HepG2 (cell line): ENCODE results near the gene ARID3C. TPM values are rescaled to one million over a fixed set of nuclear protein-coding genes. Genes with fewer than 3 reads are reported as not detected.

Experiments
- AHR ChIP-seq: IDR thresholded peaks from 2 replicates; pipeline ENCODE4 v1.6.1; 2018; ENCODE audit warnings: missing genetic modification reagents, missing compliant biosample characterization
- ARNTL ChIP-seq: sonication (generic); formaldehyde crosslinking; IDR thresholded peaks from 2 replicates; pipeline ENCODE4 v1.4.0; 2020; ENCODE audit warnings: mild to moderate bottlenecking, missing genetic modification reagents
- CHCHD3 ChIP-seq: sonication (generic); formaldehyde crosslinking; IDR thresholded peaks from 2 replicates; pipeline ENCODE4 v1.8.0; 2022; ENCODE audit warnings: mild to moderate bottlenecking, missing genetic modification reagents, moderate library complexity
- ERF ChIP-seq: IDR thresholded peaks from 2 replicates; pipeline ENCODE4 v1.6.1; 2018; ENCODE audit warnings: missing biosample characterization, missing genetic modification reagents
- ESRRA ChIP-seq: sonication (generic); formaldehyde crosslinking; IDR thresholded peaks from 2 replicates; pipeline ENCODE4 v1.5.1; 2020; ENCODE audit warnings: mild to moderate bottlenecking, low read depth, missing genetic modification reagents
- GATAD1 ChIP-seq: IDR thresholded peaks from 2 replicates; pipeline ENCODE4 v1.6.1; 2016; ENCODE audit warnings: missing genetic modification reagents, missing compliant biosample characterization
- MAFF ChIP-seq: IDR thresholded peaks from 2 replicates; pipeline ENCODE4 v1.6.1; 2011; ENCODE audit warnings: low read depth, low read length, improper control_type of control experiment
- MATR3 ChIP-seq: sonication (generic); formaldehyde crosslinking; IDR thresholded peaks from 2 replicates; pipeline ENCODE4 v1.4.0; 2020; ENCODE audit warnings: missing genetic modification reagents
- MED13 ChIP-seq: sonication (generic); formaldehyde crosslinking; IDR thresholded peaks from 2 replicates; pipeline ENCODE4 v1.5.0; 2020; ENCODE audit warnings: missing genetic modification reagents
- MTA1 ChIP-seq: sonication (generic); formaldehyde crosslinking; IDR thresholded peaks from 2 replicates; pipeline ENCODE4 v1.4.0; 2020; ENCODE audit warnings: missing genetic modification reagents, mild to moderate bottlenecking, borderline replicate concordance
- PHF8 ChIP-seq: sonication (generic); formaldehyde crosslinking; IDR thresholded peaks from 2 replicates; pipeline ENCODE4 v1.5.0; 2020; ENCODE audit warnings: missing genetic modification reagents
- SP4 ChIP-seq: sonication (generic); formaldehyde crosslinking; IDR thresholded peaks from 2 replicates; pipeline ENCODE4 v1.8.1; 2023; ENCODE audit warnings: mild to moderate bottlenecking, missing genetic modification reagents
- SPEN ChIP-seq: sonication (generic); formaldehyde crosslinking; IDR thresholded peaks from 2 replicates; pipeline ENCODE4 v1.5.1; 2020; ENCODE audit warnings: low read depth, mild to moderate bottlenecking, missing genetic modification reagents
- TCF7L2 ChIP-seq: IDR thresholded peaks from 2 replicates; pipeline ENCODE4 v1.6.1; 2011; ENCODE audit warnings: mild to moderate bottlenecking, low read depth, low read length, moderate library complexity
- ZFY ChIP-seq: sonication (generic); formaldehyde crosslinking; IDR thresholded peaks from 2 replicates; pipeline ENCODE4 v1.4.0; 2020; ENCODE audit warnings: missing genetic modification reagents
- ZNF282 ChIP-seq: fragments of 450-650 bp; IDR thresholded peaks from 2 replicates; pipeline ENCODE4 v1.6.1; 2018; ENCODE audit not compliant: partially characterized antibody
- ZNF30 ChIP-seq: sonication (generic); formaldehyde crosslinking; IDR thresholded peaks from 2 replicates; pipeline ENCODE4 v1.5.0; 2020; ENCODE audit warnings: mild to moderate bottlenecking, missing genetic modification reagents
- ZNF569 ChIP-seq: sonication (generic); formaldehyde crosslinking; IDR thresholded peaks from 2 replicates; pipeline ENCODE4 v1.5.0; 2020; ENCODE audit warnings: mild to moderate bottlenecking, missing genetic modification reagents, moderate library complexity, borderline replicate concordance
- ZSCAN20 ChIP-seq: sonication (generic); formaldehyde crosslinking; IDR thresholded peaks from 2 replicates; pipeline ENCODE4 v1.4.0; 2020; ENCODE audit warnings: missing genetic modification reagents, mild to moderate bottlenecking, borderline replicate concordance
- ZSCAN30 ChIP-seq: sonication (generic); formaldehyde crosslinking; IDR thresholded peaks from 2 replicates; pipeline ENCODE4 v1.5.0; 2020; ENCODE audit warnings: mild to moderate bottlenecking, missing genetic modification reagents
- polyA plus RNA-seq, 8 experiments: library from polyadenylated mRNA; depleted of rRNA in 3 of 8; stranded (reverse) in 7 of 8; unstranded in 1 of 8; fragments of >200 nt; fragmentation: Illumina TruSeq in 4 of 8; extraction: Trizol in 4 of 8; gene quantifications; 2 replicates each; pipeline versions ENCODE4 v1.2.1 to v1.2.3, GENCODE V29; 2011 to 2016; ENCODE audit warnings: low read depth in 4 of 8, missing spikeins in 1 of 8, mixed read lengths in 1 of 8; ENCODE audit not compliant: insufficient read depth in 1 of 8
- total RNA-seq, 5 experiments: library from RNA; depleted of rRNA; stranded (reverse); fragments of >200 nt; fragmentation: Illumina TruSeq; extraction: Trizol; gene quantifications; 2 replicates each; pipeline ENCODE4 v1.2.3, GENCODE V29; 2016; ENCODE audit warnings: low read depth in 1 of 5
- TF ChIP-seq, protein P1 (sequence below), 2 experiments: IDR thresholded peaks; 2 replicates each; pipeline ENCODE4 v1.6.1; 2011 to 2012; ENCODE audit warnings: low read length in 2 of 2, borderline replicate concordance in 1 of 2, low read depth in 1 of 2, mild to moderate bottlenecking in 1 of 2, moderate library complexity in 1 of 2
- TF ChIP-seq, protein P2 (sequence below): sonication (generic); formaldehyde crosslinking; conservative IDR thresholded peaks from 2 replicates; pipeline ENCODE4 v1.5.0; 2020; ENCODE audit warnings: missing genetic modification reagents
- TF ChIP-seq, protein P3 (sequence below): sonication (generic); formaldehyde crosslinking; IDR thresholded peaks from 2 replicates; pipeline ENCODE4 v1.4.0; 2020; ENCODE audit warnings: missing genetic modification reagents
- TF ChIP-seq, protein P4 (sequence below): sonication (generic); formaldehyde crosslinking; IDR thresholded peaks from 2 replicates; pipeline ENCODE4 v1.8.0; 2022; ENCODE audit warnings: missing genetic modification reagents, mild to moderate bottlenecking, borderline replicate concordance

ARID3C gene
- total and polyA plus RNA-seq, 2 of the 13 experiments (the other 11 are each of a cell fraction or from before 2014, with no cell fraction given) = not detected

DNA sequence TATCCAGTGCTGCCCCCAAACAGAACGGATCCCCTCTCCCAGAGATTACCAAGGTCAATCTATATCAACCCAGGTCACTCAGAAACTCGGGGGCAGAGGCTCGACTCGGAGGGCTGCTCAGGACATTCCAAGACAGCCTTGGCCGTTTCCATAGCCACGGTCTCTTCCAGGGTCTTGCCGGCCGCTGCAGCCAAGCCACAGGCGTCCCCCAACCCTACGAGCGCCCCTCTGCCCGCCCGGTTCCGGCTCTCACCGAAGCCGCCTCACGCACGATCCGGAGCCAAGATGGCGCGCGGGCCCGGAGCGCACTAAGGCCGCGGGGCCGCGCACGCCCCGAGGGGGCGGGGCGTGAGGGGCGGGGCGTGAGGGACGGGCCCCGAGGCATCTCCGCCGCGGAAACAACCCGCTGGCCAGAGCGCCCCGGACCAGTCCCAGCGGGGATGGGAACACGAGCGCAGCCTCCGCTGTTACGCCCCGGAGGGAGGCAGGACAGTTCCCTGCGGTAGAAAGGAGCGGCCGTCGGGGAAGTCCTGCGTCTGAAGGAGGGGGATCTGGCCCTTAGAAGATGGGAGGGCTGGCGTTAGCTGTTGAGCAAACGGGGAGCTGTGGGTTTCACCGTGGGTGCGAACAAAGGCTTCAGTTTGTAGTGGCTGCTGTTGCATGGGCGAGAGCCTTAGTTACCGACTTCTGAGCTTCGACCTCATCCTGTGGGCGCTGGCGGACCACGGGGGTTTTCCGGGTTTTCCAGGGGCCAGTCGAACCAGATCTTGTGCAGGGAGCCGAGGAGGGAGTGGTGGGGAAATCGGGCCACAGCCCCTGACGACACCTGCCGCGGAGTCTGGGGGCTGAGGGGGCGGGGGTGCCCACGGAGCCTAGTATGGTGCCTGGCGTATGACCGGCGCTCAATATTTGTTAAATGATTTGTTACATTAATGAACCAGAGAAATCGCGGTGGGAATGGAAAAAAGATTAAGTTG lies 16.8 kb downstream of the ARID3C start, which contains the start of gene RPP25L (continued):
- TF ChIP-seq, protein P1, sequence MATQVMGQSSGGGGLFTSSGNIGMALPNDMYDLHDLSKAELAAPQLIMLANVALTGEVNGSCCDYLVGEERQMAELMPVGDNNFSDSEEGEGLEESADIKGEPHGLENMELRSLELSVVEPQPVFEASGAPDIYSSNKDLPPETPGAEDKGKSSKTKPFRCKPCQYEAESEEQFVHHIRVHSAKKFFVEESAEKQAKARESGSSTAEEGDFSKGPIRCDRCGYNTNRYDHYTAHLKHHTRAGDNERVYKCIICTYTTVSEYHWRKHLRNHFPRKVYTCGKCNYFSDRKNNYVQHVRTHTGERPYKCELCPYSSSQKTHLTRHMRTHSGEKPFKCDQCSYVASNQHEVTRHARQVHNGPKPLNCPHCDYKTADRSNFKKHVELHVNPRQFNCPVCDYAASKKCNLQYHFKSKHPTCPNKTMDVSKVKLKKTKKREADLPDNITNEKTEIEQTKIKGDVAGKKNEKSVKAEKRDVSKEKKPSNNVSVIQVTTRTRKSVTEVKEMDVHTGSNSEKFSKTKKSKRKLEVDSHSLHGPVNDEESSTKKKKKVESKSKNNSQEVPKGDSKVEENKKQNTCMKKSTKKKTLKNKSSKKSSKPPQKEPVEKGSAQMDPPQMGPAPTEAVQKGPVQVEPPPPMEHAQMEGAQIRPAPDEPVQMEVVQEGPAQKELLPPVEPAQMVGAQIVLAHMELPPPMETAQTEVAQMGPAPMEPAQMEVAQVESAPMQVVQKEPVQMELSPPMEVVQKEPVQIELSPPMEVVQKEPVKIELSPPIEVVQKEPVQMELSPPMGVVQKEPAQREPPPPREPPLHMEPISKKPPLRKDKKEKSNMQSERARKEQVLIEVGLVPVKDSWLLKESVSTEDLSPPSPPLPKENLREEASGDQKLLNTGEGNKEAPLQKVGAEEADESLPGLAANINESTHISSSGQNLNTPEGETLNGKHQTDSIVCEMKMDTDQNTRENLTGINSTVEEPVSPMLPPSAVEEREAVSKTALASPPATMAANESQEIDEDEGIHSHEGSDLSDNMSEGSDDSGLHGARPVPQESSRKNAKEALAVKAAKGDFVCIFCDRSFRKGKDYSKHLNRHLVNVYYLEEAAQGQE (IDR thresholded peaks at IDR 0.05; ENCODE audit: borderline replicate concordance in 1 of 2, low read depth in 1 of 2, low read length in 2 of 2) = 0 out of 4 replicates have a peak, but pooled peaks of 1 of the 2 experiments have one; percentile 6
- TF ChIP-seq MATR3 (CRISPR knock-in tag) (no peak), SPEN (CRISPR knock-in tag) (peak; percentile 61; the same call in 1 of the 2 replicates), CHCHD3 (CRISPR knock-in tag) (no peak), TCF7L2 (no peak), ZNF30 (CRISPR knock-in tag) (no peak), MAFF (no peak), ZNF569 (CRISPR knock-in tag) (no peak), PHF8 (peak; percentile 96), AHR (no peak; the same call in 1 of the 2 replicates), ERF (CRISPR knock-in tag) (peak; percentile 60), ZNF282 (no peak), ESRRA (CRISPR knock-in tag) (no peak), SP4 (CRISPR knock-in tag) (peak; percentile 65), ARNTL (CRISPR knock-in tag) (no peak), MED13 (peak; percentile 58; the same call in 1 of the 2 replicates), MTA1 (CRISPR knock-in tag) (no peak), GATAD1 (peak; percentile 52; the same call in 1 of the 2 replicates), ZFY (peak; percentile 80), ZSCAN20 (no peak), ZSCAN30 (no peak)
- TF ChIP-seq, protein P2, sequence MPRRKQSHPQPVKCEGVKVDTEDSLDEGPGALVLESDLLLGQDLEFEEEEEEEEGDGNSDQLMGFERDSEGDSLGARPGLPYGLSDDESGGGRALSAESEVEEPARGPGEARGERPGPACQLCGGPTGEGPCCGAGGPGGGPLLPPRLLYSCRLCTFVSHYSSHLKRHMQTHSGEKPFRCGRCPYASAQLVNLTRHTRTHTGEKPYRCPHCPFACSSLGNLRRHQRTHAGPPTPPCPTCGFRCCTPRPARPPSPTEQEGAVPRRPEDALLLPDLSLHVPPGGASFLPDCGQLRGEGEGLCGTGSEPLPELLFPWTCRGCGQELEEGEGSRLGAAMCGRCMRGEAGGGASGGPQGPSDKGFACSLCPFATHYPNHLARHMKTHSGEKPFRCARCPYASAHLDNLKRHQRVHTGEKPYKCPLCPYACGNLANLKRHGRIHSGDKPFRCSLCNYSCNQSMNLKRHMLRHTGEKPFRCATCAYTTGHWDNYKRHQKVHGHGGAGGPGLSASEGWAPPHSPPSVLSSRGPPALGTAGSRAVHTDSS (CRISPR knock-in tag) = no peak
- TF ChIP-seq, protein P3, sequence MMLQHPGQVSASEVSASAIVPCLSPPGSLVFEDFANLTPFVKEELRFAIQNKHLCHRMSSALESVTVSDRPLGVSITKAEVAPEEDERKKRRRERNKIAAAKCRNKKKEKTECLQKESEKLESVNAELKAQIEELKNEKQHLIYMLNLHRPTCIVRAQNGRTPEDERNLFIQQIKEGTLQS (CRISPR knock-in tag) = no peak
- TF ChIP-seq, protein P4, sequence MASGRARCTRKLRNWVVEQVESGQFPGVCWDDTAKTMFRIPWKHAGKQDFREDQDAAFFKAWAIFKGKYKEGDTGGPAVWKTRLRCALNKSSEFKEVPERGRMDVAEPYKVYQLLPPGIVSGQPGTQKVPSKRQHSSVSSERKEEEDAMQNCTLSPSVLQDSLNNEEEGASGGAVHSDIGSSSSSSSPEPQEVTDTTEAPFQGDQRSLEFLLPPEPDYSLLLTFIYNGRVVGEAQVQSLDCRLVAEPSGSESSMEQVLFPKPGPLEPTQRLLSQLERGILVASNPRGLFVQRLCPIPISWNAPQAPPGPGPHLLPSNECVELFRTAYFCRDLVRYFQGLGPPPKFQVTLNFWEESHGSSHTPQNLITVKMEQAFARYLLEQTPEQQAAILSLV (CRISPR knock-in tag) = peak; percentile 53; the same call in 1 of the 2 replicates
